Testis (tissue), 2 donors: ENCODE data around the gene LGALS8.

Experiments used
- CTCF ChIP-seq, 3 experiments: fragments of 450-650 bp in 2 of 3; fragments of 200-600 bp in 1 of 3; sonication (generic) in 1 of 3; IDR thresholded peaks; one replicate each; pipeline ENCODE4 v1.5.1; 2016 to 2019; ENCODE audit warnings: antibody characterized with exemption in 3 of 3, mild to moderate bottlenecking in 2 of 3, moderate library complexity in 1 of 3
- POLR2A ChIP-seq: fragments of 450-650 bp; IDR thresholded peaks from one replicate; pipeline ENCODE4 v1.6.1; 2017; ENCODE audit warnings: antibody characterized with exemption, mild to moderate bottlenecking, moderate library complexity

GRCh38 chr1:236501093-236501492 lies 22.7 kb upstream of the LGALS8 start:
- TF ChIP-seq POLR2A (no peak), CTCF (IDR thresholded peaks at IDR 0.05) (no peak)
